Activated naive CD8-positive, alpha-beta T cell treated with anti-CD3 and anti-CD28 coated beads, Interleukin-2, amount 50 U/mL, for 24 hours (primary cell): ENCODE data around the gene CCDC9.
"Not testable (repeated sequence)": the region's sequence is repeated elsewhere in the genome, so short reads cannot be mapped to it uniquely, and the experiment has no call there.

Source experiments
- ATAC-seq: fragments of 150-1000 bp; cut with Tn5 transposase; one replicate; pipeline ENCODE4 v1.10.0; 2021
- DNase-seq: peaks from one replicate; pipeline ENCODE4 v3.0.0; 2021
- H3K27ac Mint-ChIP-seq: one replicate; pipeline ENCODE4 v1.8.0; 2021; ENCODE audit warnings: mild to moderate bottlenecking, mixed read lengths
- H3K27me3 Mint-ChIP-seq: one replicate; pipeline ENCODE4 v1.8.0; 2021; ENCODE audit warnings: mixed read lengths
- H3K36me3 Mint-ChIP-seq: one replicate; pipeline ENCODE4 v1.8.0; 2021; ENCODE audit warnings: low read depth, mixed read lengths
- H3K4me1 Mint-ChIP-seq: one replicate; pipeline ENCODE4 v1.8.0; 2021; ENCODE audit warnings: mixed read lengths
- H3K4me3 Mint-ChIP-seq: one replicate; pipeline ENCODE4 v1.8.0; 2021; ENCODE audit warnings: mild to moderate bottlenecking, moderate library complexity, mixed read lengths
- H3K9me3 Mint-ChIP-seq: one replicate; pipeline ENCODE4 v1.8.0; 2021; ENCODE audit warnings: mixed read lengths

Gene CCDC9

GRCh38 chr19:47243364-47243775 is 13.0 kb upstream of the CCDC9 start:
- Mint-ChIP-seq H3K27me3 (peaks cover 3% of the 10 kb centered on the region), H3K9me3 (no peaks in the 10 kb centered on the region), H3K27ac (peak overlapping the region; percentile 93), H3K4me1 (peaks cover 39% of the 10 kb centered on the region), H3K4me3 (no peak overlapping the region), H3K36me3 (no peaks in the 10 kb centered on the region)
- DNase-seq (no peak), ATAC-seq (no peak)

GRCh38 chr19:47243776-47244547 is 12.4 kb upstream of the CCDC9 start:
- Mint-ChIP-seq H3K9me3 (no peaks in the 10 kb centered on the region), H3K27me3 (peaks cover 3% of the 10 kb centered on the region), H3K4me3 (no peak overlapping the region), H3K36me3 (no peaks in the 10 kb centered on the region), H3K27ac (peak overlapping the region; percentile 93), H3K4me1 (peaks cover 36% of the 10 kb centered on the region)
- DNase-seq (peak; percentile 93), ATAC-seq (peak; percentile 89)

GRCh38 chr19:47247308-47247990 is 8.9 kb upstream of the CCDC9 start:
- peak overlapping the region; percentile 6 for H3K4me3 Mint-ChIP-seq
- H3K27ac Mint-ChIP-seq = no peak overlapping the region
- H3K9me3 Mint-ChIP-seq = no peaks in the 10 kb centered on the region
- H3K27me3 Mint-ChIP-seq = no peaks in the 10 kb centered on the region
- H3K36me3 Mint-ChIP-seq = no peaks in the 10 kb centered on the region
- ATAC-seq = no peak
- DNase-seq = peak; percentile 85
- H3K4me1 Mint-ChIP-seq = peaks cover 22% of the 10 kb centered on the region

GRCh38 chr19:47253016-47253415 is 3.3 kb upstream of the CCDC9 start:
- not testable (repeated sequence) for H3K4me3 Mint-ChIP-seq, H3K36me3 Mint-ChIP-seq, DNase-seq, H3K27me3 Mint-ChIP-seq, ATAC-seq, H3K9me3 Mint-ChIP-seq, H3K27ac Mint-ChIP-seq
- peaks cover 16% of the 10 kb centered on the region for H3K4me1 Mint-ChIP-seq

- no peak for ATAC-seq
- Mint-ChIP-seq H3K27ac (no peak overlapping the region), H3K9me3 (no peaks in the 10 kb centered on the region), H3K4me3 (no peak overlapping the region), H3K36me3 (no peaks in the 10 kb centered on the region), H3K4me1 (peaks cover 18% of the 10 kb centered on the region), H3K27me3 (no peaks in the 10 kb centered on the region)
- no peak for DNase-seq
Measured at GRCh38 chr19:47253467-47253881, 2.9 kb upstream of the CCDC9 start.

GRCh38 chr19:47253970-47254369 is 2.4 kb upstream of the CCDC9 start:
- no peaks in the 10 kb centered on the region for H3K27me3 Mint-ChIP-seq
- no peak overlapping the region for H3K4me3 Mint-ChIP-seq
- H3K27ac Mint-ChIP-seq = no peak overlapping the region
- peaks cover 21% of the 10 kb centered on the region for H3K4me1 Mint-ChIP-seq
- no peaks in the 10 kb centered on the region for H3K9me3 Mint-ChIP-seq
- no peak for DNase-seq
- no peak for ATAC-seq
- H3K36me3 Mint-ChIP-seq = peaks cover 1% of the 10 kb centered on the region

GRCh38 chr19:47256693-47257410 is 527 bp downstream of the CCDC9 start:
- peaks cover 21% of the 10 kb centered on the region for H3K36me3 Mint-ChIP-seq
- ATAC-seq = peak; percentile 87
- H3K4me3 Mint-ChIP-seq = peak overlapping the region; percentile 90
- no peaks in the 10 kb centered on the region for H3K27me3 Mint-ChIP-seq
- H3K27ac Mint-ChIP-seq = peak overlapping the region; percentile 89
- H3K9me3 Mint-ChIP-seq = no peaks in the 10 kb centered on the region
- DNase-seq = peak; percentile 100
- peaks cover 29% of the 10 kb centered on the region for H3K4me1 Mint-ChIP-seq

GRCh38 chr19:47257411-47258169 is 1.3 kb downstream of the CCDC9 start:
- no peak for DNase-seq
- Mint-ChIP-seq H3K4me3 (peak overlapping the region; percentile 90), H3K4me1 (peaks cover 31% of the 10 kb centered on the region), H3K36me3 (peaks cover 23% of the 10 kb centered on the region), H3K27me3 (no peaks in the 10 kb centered on the region), H3K9me3 (no peaks in the 10 kb centered on the region), H3K27ac (peak overlapping the region; percentile 89)
- ATAC-seq = no peak

GRCh38 chr19:47258434-47258833 is 2.1 kb downstream of the CCDC9 start:
- no peak for DNase-seq
- peak overlapping the region; percentile 50 for H3K4me3 Mint-ChIP-seq
- H3K27me3 Mint-ChIP-seq = no peaks in the 10 kb centered on the region
- peaks cover 31% of the 10 kb centered on the region for H3K4me1 Mint-ChIP-seq
- H3K27ac Mint-ChIP-seq = no peak overlapping the region
- H3K36me3 Mint-ChIP-seq = peaks cover 23% of the 10 kb centered on the region
- ATAC-seq = no peak
- no peaks in the 10 kb centered on the region for H3K9me3 Mint-ChIP-seq

GRCh38 chr19:47258895-47259555 is 2.7 kb downstream of the CCDC9 start:
- H3K9me3 Mint-ChIP-seq = no peaks in the 10 kb centered on the region
- peaks cover 31% of the 10 kb centered on the region for H3K4me1 Mint-ChIP-seq
- peaks cover 23% of the 10 kb centered on the region for H3K36me3 Mint-ChIP-seq
- no peaks in the 10 kb centered on the region for H3K27me3 Mint-ChIP-seq
- ATAC-seq = no peak
- H3K27ac Mint-ChIP-seq = peak overlapping the region; percentile 42
- DNase-seq = no peak
- peak overlapping the region; percentile 50 for H3K4me3 Mint-ChIP-seq

- Mint-ChIP-seq H3K9me3 (no peaks in the 10 kb centered on the region), H3K27me3 (no peaks in the 10 kb centered on the region), H3K27ac (no peak overlapping the region), H3K4me1 (peaks cover 31% of the 10 kb centered on the region), H3K4me3 (no peak overlapping the region), H3K36me3 (peaks cover 30% of the 10 kb centered on the region)
- no peak for ATAC-seq
- DNase-seq = no peak
Measured at GRCh38 chr19:47260476-47260875, 4.2 kb downstream of the CCDC9 start.

GRCh38 chr19:47261946-47262793 is 5.8 kb downstream of the CCDC9 start:
- H3K4me3 Mint-ChIP-seq, H3K27me3 Mint-ChIP-seq, H3K9me3 Mint-ChIP-seq, ATAC-seq, DNase-seq, H3K27ac Mint-ChIP-seq: not testable (repeated sequence)
- peaks cover 24% of the 10 kb centered on the region for H3K4me1 Mint-ChIP-seq
- peaks cover 33% of the 10 kb centered on the region for H3K36me3 Mint-ChIP-seq

GRCh38 chr19:47264629-47265028 is 8.3 kb downstream of the CCDC9 start:
- H3K4me3 Mint-ChIP-seq = no peak overlapping the region
- no peak for DNase-seq
- peaks cover 29% of the 10 kb centered on the region for H3K36me3 Mint-ChIP-seq
- no peak overlapping the region for H3K27ac Mint-ChIP-seq
- no peaks in the 10 kb centered on the region for H3K27me3 Mint-ChIP-seq
- peaks cover 4% of the 10 kb centered on the region for H3K4me1 Mint-ChIP-seq
- no peaks in the 10 kb centered on the region for H3K9me3 Mint-ChIP-seq
- ATAC-seq = no peak
